Adrenal gland (tissue), 5 donors: Measurements from ENCODE around the gene PKP3.

Source experiments
- POLR2A ChIP-seq, 2 donors: fragments of 450-650 bp; IDR thresholded peaks; one replicate each; pipeline ENCODE4 v1.6.1; 2017; ENCODE audit warnings: antibody characterized with exemption in 2 of 2, mild to moderate bottlenecking in 2 of 2, moderate library complexity in 1 of 2
- TF ChIP-seq, protein P1 (sequence below), 6 experiments: fragments of 450-650 bp in 4 of 6; fragments of 200-600 bp in 2 of 6; sonication (generic) in 1 of 6; IDR thresholded peaks; 1 replicate in 5 of 6; 2 replicates in 1 of 6; pipeline versions ENCODE4 v1.5.1 to v1.8.0; 2016 to 2021; ENCODE audit warnings: antibody characterized with exemption in 6 of 6, mild to moderate bottlenecking in 2 of 6, moderate library complexity in 1 of 6
- donor health status: DM: no; HTN: no; CAD: no.

DNA sequence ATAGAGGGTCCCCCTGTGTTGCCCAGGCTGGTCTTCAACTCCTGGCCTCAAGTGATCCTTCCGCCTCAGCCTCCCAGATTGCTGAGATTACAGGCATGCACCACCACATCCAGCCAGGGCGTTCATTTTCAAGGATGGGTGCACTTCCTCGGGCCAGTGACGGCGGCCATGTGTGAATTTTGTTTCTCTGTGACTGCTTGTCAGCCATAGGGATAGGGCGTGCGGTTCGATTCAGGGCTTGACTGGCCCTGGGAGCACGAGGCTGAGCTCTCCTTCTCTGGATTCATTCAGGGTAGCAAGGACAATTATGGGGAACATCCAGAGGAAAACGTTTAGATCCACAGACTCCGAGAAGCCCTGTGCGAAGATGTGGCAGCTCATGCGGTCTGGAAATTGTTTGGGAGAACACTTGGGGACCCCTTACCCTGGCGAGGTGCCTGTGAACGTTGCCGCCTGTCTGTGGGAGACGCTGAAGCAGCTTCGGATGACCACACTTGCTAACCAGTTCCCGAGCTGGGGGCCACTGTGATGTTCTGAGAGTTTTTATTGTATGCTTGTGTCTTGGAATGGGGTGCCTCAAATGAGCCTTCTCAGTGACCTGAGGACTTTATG is 59.0 kb downstream of the PKP3 start:
- TF ChIP-seq, protein P1, sequence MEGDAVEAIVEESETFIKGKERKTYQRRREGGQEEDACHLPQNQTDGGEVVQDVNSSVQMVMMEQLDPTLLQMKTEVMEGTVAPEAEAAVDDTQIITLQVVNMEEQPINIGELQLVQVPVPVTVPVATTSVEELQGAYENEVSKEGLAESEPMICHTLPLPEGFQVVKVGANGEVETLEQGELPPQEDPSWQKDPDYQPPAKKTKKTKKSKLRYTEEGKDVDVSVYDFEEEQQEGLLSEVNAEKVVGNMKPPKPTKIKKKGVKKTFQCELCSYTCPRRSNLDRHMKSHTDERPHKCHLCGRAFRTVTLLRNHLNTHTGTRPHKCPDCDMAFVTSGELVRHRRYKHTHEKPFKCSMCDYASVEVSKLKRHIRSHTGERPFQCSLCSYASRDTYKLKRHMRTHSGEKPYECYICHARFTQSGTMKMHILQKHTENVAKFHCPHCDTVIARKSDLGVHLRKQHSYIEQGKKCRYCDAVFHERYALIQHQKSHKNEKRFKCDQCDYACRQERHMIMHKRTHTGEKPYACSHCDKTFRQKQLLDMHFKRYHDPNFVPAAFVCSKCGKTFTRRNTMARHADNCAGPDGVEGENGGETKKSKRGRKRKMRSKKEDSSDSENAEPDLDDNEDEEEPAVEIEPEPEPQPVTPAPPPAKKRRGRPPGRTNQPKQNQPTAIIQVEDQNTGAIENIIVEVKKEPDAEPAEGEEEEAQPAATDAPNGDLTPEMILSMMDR (IDR thresholded peaks at IDR 0.05): no peak
- no peak for TF ChIP-seq POLR2A (IDR thresholded peaks at IDR 0.05)
